A673 (cell line): ENCODE measurements around the gene PGAP6. TPM values are rescaled to one million over a fixed set of nuclear protein-coding genes. Genes with fewer than 3 reads are reported as not detected.

Experiments
- BruUV-seq: library from RNA; stranded (reverse); fragments of 400-500 nt; replicated peaks from 2 replicates; lab custom pipeline; 2021; lab: Mats Ljungman, UMichigan
- CTCF ChIA-PET: fragments of 300-600 bp; sonication (Branson Sonifier 250); formaldehyde crosslinking; loops from one replicate; lab custom pipeline; 2022; ENCODE audit warnings: antibody characterized with exemption; lab: Charles Lee
- POLR2A ChIA-PET: fragments of 300-600 bp; sonication (Branson Sonifier 250); formaldehyde crosslinking; loops from one replicate; lab custom pipeline; 2022; ENCODE audit warnings: antibody characterized with exemption; ENCODE audit not compliant: low non-redundant PET; lab: Charles Lee
- DNase-seq: peaks from one replicate; pipeline ENCODE4 v3.0.0-alpha.2; 2015; ENCODE audit warnings: low spot score
- H3K27ac ChIP-seq: fragments of 200-600 bp; sonication (generic); 2 replicates; pipeline ENCODE4 v1.5.1; 2016; ENCODE audit warnings: mixed run types, low read depth, mild to moderate bottlenecking, mixed read lengths, antibody characterized with exemption, low read length; ENCODE audit not compliant: poor library complexity, severe bottlenecking
- H3K27me3 ChIP-seq: fragments of 200-600 bp; sonication (generic); replicated peaks from 2 replicates; pipeline ENCODE4 v1.6.1; 2017; ENCODE audit warnings: mixed run types, low read depth, mild to moderate bottlenecking, mixed read lengths, antibody characterized with exemption, low read length; ENCODE audit not compliant: insufficient read depth, poor library complexity
- H3K36me3 ChIP-seq: fragments of 200-600 bp; sonication (generic); 2 replicates; pipeline ENCODE4 v1.6.1; 2016; ENCODE audit warnings: mixed run types, mild to moderate bottlenecking, mixed read lengths, antibody characterized with exemption, low read length; ENCODE audit not compliant: insufficient read depth, poor library complexity, severe bottlenecking
- H3K4me1 ChIP-seq: fragments of 200-600 bp; sonication (generic); 2 replicates; pipeline ENCODE4 v1.6.1; 2017; ENCODE audit warnings: mixed run types, mild to moderate bottlenecking, mixed read lengths, antibody characterized with exemption, low read length; ENCODE audit not compliant: insufficient read depth, poor library complexity, severe bottlenecking
- H3K4me3 ChIP-seq: fragments of 200-600 bp; sonication (generic); 2 replicates; pipeline ENCODE4 v1.5.1; 2016; ENCODE audit warnings: low read depth, mixed run types, mild to moderate bottlenecking, mixed read lengths, low read length; ENCODE audit not compliant: poor library complexity, severe bottlenecking
- H3K9me3 ChIP-seq: fragments of 200-600 bp; sonication (generic); 2 replicates; pipeline ENCODE4 v1.6.1; 2016; ENCODE audit warnings: mixed run types, low read depth, mild to moderate bottlenecking, mixed read lengths, antibody characterized with exemption, low read length; ENCODE audit not compliant: poor library complexity, severe bottlenecking
- CTCF ChIP-seq: fragments of 300-800, 200-600 bp; sonication (generic); conservative IDR thresholded peaks from 2 replicates; pipeline ENCODE4 v1.5.1; 2017; ENCODE audit warnings: low read depth, mild to moderate bottlenecking, antibody characterized with exemption, low read length, moderate library complexity, mixed read lengths
- EZH2 ChIP-seq: fragments of 200-600 bp; sonication (generic); IDR thresholded peaks from 2 replicates; pipeline ENCODE4 v1.6.1; 2017; ENCODE audit warnings: borderline replicate concordance, low read depth, mild to moderate bottlenecking, mixed read lengths, antibody characterized with exemption, low read length; ENCODE audit not compliant: poor library complexity, severe bottlenecking
- intact Hi-C: fragments of 100-400 bp; cut with micrococcal nuclease; formaldehyde crosslinking; loops from one replicate; pipeline ENCODE4 v1.10.0; 2022; ENCODE audit not compliant: unreplicated experiment
- total RNA-seq: library from RNA; stranded (reverse); gene quantifications from 2 replicates; pipeline ENCODE4 v1.2.3, GENCODE V29; 2021

The PGAP6 gene
- total RNA-seq, 1 experiment from 2014 or later: 38.7 TPM

GRCh38 chr16:370979-371514, 10.7 kb downstream of the PGAP6 start:
- BruUV-seq: no TSS peak
- ChIA-PET CTCF (interaction anchor here (1.0 kb wide), 1 partner anchor 18 kb away, joined by 5 read pairs; no protein-coding TSS in a partner anchor), POLR2A (no interaction called here)
- Histone ChIP-seq H3K27me3 (no peaks in the 10 kb centered on the region), H3K27ac (peak overlapping the region; percentile 18), H3K36me3 (peaks cover 22% of the 10 kb centered on the region), H3K4me1 (no peaks in the 10 kb centered on the region), H3K9me3 (no peaks in the 10 kb centered on the region), H3K4me3 (peak overlapping the region; percentile 49)
- DNase-seq: no peak
- TF ChIP-seq CTCF (no peak), EZH2 (no peak)
- intact Hi-C loops: no loop called here

DNA sequence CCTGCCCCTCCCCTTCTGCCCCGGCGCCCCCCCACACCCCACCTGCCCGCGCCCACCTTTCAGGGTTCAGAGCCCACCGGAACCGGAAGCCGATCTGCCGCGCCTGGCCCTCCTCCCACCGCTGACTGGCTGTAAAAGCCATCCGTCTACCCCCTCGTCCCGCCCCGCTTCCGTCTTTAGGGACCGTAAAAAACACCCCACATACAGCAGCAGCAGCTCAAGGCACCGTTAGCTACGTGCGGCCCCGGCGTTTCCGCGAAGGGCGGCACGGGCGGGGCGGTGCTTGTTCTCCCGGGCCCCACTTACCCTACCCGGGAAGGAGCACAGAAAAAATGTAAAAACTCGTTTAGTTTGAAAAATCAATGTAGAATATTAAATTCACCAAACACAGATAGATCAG, 11.3 kb downstream of the PGAP6 start, which contains the start of gene MRPL28:
Gene MRPL28 (minus strand): TSS at position 96 of the 400 bp plus-strand sequence. CDS start 320 bp downstream, outside the sequence.
- Histone ChIP-seq H3K27ac (peak within 1 kb of the TSS; percentile 50), H3K36me3 (peaks cover 20% of the 10 kb centered on the region), H3K4me1 (no peaks in the 10 kb centered on the region), H3K27me3 (no peaks in the 10 kb centered on the region), H3K4me3 (peak within 1 kb of the TSS; percentile 49), H3K9me3 (no peaks in the 10 kb centered on the region)
- DNase-seq: peak; percentile 97
- ChIA-PET POLR2A (no interaction called here), CTCF (interaction anchor here (1.0 kb wide), 1 partner anchor 17 kb away, joined by 5 read pairs; no protein-coding TSS in a partner anchor)
- intact Hi-C loops: no loop called here
- TF ChIP-seq CTCF (no peak), EZH2 (no peak)
- no TSS peak for BruUV-seq

DNA sequence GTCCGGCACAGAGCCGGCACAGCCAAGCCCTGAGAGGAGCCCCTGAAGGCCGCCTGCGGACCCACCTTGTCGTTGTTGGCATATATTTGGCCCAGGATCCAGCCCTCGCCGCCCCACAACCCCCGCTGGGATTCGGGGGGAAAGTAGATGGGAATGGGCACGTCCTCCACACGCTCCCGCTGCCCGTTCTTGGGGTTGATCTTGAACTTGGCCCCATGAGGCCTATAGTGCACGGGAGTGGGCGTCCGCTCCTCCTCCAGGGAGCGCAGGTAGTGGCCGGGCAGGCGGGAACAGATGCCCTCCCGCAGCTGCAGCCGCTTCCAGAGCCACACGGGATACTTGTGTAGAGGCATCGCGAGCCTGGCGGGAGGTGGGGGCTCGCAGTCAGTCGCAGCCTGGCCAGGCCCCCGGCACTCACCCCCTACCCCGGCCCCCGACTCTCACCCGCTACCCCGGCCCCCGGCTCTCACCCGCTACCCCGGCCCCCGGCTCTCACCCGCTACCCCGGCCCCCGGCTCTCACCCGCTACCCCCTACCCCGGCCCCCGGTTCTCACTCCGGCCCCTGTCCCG, 11.8 kb downstream of the PGAP6 start:
- intact Hi-C loops: no loop called here
- H3K36me3 ChIP-seq: peaks cover 20% of the 10 kb centered on the region
- peak overlapping the region; percentile 50 for H3K27ac ChIP-seq
- CTCF ChIA-PET: interaction anchor here (1.4 kb wide), 1 partner anchor 304 kb away, joined by 3 read pairs; no protein-coding TSS in a partner anchor
- POLR2A ChIA-PET: no interaction called here
- no peak for DNase-seq
- H3K4me3 ChIP-seq: peak overlapping the region; percentile 49
- no peaks in the 10 kb centered on the region for H3K9me3 ChIP-seq
- no peaks in the 10 kb centered on the region for H3K4me1 ChIP-seq
- TF ChIP-seq CTCF (no peak), EZH2 (no peak)
- no TSS peak for BruUV-seq
- H3K27me3 ChIP-seq: no peaks in the 10 kb centered on the region
